Stimulated activated CD4-positive, alpha-beta T cell treated with anti-CD3 and anti-CD28 coated beads, Interleukin-15, amount 100 ng/mL, for 1 hour (primary cell): ENCODE measurements around the gene GSK3A.

Experiments
- DNase-seq, 2 donors: peaks; one replicate each; pipeline ENCODE4 v3.0.0-alpha.2; 2020; ENCODE audit warnings: low read depth in 1 of 2, low spot score in 1 of 2

Gene GSK3A

DNA sequence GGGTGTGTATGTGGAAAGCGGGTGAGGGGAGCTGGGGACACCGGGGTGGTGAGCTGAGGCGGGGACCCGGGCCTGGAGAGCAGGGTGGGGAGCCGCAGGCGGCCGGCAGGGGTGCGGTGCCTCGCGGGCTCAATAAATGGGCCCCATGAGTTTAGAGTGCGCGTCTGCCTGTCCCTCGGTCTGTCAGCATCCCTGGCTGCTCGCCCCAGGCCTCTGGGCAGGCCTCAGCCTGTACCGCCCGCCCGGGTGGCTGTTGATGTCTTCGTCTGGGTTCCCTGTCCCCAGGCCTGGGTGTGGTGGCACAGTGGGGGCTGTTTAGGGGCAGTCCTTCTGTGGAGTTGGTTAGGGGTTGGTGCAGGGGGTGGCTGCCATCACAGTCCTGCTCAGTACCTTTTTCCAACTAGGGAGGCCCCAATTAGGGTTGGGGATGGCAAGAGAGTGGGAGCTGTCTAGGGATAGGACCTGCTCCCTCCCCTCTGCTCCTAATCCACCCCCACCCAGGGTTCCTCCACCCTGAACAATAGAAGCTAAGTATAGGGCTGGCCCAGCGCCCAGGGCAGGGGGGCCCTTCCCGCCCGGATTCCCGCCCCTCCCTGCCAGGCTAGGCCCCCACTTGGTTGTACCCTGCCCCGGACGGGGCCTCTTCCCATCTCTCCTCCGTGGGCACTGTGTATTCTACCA, 38.9 kb upstream of the GSK3A start:
- no peak for DNase-seq

DNA sequence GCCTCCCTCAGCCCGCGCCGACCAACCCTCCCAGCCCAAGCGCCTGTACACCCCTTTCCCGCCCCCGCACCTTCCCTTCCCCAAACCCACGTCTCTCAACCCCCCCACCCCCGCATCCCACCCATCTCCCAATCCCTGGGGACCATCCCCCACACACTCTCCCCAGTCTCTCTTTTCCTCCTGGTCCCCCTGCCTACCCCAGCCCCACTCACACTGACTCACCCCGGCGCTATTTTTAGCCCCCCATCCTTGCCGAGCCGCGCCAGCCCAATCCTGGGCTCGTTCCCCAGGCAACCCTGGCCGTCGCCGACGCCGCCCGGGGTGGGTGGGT, 38.4 kb upstream of the GSK3A start:
- no peak for DNase-seq

DNA sequence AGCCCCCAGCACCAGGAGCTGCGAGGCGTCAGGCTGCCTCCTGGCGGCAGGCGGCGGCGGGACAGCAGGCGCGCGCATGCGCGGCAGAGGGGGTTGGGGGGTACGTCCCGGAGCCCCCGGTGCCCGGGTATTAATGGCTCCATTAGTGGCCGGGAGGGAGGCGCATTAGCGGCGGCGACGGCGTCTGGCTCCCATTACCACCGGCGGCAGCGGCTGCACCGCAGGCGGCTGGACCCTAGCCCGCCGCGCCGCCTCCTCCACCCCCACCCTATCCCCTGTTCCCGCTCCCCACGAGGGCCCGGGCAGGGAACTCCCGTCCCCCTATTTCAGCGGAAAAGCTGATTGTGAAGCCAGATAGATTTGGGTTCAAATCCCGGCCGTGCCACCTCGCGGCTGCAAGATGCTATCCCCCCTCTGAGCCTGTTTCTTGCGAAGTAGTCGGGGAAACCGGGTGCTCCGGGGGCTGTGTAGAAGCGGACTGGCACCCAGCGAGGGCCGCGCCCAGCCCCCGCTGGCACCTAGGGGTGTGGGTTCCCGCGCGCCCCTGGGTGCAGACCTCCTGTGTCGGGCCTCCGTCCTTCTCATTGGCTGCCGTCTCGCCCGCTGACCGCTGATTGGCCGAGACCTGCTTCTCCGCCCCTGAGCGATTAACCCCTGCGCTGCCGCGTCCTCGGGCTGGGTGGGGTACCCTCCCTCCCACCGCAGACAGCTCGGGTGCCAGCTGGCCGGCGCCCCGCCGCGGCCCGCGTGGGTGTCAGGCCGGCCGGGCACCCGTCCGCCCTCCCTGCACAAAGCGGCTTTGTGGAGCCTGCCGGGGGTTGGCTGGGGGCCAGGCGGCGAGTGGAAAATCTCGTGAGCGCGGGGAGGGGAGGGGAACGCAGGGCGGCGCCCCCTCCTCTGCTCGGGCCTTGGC, 37.8 kb upstream of the GSK3A start:
- DNase-seq: peak; percentile 72 to 74

DNA sequence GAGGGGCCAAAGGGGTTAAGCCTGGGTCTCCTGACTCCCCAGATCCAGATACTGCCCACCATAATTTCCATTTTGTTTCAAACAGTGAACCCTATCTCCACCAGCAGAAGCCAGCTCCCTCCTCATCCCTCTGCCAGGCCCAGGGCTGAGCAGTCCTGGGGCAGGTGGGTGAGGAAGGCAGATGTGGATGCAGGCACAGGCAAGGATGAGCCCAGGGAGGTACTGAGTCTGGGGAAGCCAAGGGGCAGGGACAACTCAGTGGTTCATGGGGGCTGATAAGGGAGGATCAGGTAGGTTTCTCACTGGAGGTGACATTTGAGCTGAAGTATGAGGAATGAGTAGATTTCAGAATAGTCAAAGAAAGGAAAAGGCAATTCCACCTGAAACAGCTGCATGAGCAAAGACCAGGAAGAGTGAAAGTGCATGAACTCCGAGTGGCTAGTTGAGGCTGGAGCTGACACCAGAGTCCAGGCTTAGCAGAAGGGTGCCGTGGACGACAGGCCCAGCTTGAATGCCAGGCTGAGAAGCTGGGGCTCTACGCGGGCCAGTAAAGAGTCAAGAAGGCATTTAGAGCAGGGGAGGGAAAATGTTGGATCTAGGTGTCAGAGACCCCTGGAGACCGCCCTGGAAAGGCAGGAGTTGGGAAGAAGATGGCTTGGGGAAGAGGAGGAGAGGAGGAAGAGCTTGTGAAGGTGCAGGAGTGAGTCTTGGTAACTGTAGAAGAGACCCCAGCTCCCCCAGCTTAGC, 36.9 kb upstream of the GSK3A start:
- DNase-seq: no peak

DNA sequence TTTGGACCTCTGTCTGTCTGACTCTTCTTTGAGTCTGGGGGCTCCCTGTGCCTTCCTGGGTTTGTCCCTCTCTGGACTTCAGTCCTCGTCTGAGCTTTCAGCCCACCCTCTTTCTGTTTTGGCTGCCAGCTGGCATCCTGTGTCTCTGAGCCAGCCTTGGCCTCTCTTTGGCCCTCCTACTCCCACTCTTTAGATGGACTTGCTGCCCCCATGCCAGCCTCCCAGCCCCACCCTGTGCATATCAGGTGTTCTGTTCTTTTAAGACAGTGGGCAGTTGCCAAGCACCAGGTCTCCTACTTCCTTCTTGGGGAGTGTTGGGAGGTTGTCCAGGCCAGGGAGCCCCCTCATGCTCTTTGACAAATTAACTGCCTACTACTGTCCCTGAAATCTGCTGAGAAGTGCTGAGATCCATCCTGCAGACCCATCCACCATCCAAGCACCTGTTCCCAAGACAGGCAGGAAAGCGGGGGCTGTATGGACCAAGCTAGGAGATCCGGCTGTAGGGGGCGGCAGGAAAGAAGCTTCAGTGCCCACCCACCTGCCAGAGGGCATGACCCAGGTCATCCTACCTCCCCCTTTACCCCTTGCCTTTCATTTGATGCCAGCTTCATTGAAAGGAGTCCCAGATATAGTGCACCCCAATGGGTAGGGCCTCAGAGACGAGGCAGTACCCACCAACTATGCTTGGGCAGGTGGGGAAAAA, 36.2 kb upstream of the GSK3A start:
- no peak for DNase-seq

DNA sequence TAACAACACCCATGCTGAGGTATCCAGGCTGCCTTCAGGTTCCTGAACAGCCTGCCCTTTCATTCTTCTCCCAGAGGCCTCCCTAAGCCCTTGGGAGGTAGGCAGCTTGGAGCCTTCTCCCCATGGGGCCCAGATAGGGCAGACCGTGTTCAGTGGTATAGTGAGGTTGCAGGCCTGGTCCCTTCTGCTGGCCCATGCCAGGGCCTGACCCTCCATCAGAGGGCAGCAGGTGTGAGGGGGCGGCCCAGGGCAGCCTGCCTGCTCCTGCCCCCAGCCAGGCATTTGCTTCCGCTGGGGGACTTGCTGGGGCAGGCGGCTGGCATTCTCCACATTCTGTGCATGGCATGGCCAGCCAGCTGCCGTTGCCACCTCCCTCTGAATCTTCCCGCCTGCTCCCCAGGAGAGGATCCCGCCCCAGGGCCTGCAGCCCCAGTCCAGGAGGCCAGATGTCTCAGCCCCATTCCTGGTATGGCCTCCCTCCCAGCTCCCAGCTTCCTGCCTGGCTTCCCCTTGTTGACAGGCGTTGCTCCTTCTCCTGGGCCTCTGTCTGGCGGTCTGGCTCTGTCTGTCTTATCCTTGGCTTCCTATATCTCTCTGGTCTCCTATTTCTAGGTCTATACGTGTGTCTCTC, 35.5 kb upstream of the GSK3A start:
- DNase-seq: no peak

DNA sequence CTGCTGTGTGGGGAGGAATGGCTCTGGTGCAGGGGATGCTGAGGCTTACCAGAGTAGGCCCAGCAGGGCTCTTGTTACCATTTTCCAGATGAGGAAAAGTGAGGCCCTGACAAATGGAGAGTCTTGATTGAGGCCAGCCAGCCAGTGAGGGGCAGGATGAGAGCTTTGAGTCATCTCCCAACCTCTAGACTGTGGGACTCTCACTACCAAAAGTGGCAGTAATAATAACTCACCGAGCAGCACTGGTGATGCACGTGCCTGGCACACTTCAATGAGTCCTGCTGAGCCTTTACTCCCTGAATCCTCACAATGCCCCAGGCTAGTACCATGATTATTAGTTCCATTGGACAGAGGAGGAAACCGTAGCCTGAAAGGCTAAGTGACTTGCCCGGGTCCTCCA, 34.4 kb upstream of the GSK3A start:
- no peak for DNase-seq

DNA sequence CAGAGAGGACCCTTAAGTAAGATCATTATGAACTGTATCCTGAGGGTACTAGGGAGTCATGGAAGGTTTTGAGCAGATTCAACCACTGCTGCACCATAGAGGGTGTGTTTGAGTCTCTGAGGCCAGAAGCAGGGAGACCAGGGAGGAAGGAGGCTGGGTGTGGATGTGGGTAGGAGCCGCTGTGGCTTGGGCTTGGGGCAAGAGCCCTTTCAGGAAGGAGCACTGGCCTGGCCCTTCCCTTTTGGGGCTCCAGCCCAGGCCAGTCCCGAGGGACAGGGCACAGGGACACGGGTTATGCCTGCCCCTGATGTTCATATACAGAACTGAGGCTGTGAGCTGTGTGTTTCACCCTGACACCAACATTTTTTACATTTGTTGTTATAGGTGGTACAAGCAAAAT, 33.9 kb upstream of the GSK3A start:
- no peak for DNase-seq

DNA sequence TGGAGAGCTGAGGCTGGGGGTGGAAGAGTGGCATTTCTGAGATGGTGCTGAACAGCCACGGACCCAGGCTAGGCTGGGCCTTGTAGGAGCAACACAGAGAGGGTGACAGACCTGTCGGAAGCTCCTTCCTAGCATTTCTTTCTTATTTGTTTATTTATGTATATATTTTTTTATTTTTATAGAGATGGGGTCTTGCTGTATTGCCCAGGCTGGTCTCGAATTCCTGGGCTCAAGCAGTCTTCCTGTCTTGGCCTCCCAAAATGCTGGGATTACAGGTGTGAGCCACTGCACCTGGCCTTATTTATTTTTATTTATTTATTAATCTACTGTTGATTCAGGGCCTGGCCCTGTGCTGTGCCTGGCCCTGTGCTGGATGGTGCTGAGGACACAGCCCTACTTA, 33.1 kb upstream of the GSK3A start:
- no peak for DNase-seq

DNA sequence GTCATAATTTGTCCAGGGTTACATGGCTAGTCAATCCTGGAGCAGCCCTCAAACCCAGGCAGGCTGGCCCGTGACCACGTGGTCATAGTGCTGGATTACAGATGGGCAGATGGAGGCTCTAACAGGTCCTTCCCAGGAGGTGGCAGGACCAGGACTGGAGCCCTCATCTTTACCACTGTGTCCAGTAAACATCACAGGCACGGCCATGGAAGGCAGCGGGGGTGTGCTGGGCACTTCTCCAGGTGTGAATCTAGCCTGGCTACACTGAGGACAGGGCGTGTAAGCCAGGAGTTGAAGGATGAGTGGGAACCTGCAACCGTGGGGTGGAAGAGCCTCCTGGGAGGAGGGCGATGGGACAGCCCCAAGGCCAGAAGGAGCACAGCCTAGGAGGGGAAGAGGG, 32.7 kb upstream of the GSK3A start:
- DNase-seq: no peak

DNA sequence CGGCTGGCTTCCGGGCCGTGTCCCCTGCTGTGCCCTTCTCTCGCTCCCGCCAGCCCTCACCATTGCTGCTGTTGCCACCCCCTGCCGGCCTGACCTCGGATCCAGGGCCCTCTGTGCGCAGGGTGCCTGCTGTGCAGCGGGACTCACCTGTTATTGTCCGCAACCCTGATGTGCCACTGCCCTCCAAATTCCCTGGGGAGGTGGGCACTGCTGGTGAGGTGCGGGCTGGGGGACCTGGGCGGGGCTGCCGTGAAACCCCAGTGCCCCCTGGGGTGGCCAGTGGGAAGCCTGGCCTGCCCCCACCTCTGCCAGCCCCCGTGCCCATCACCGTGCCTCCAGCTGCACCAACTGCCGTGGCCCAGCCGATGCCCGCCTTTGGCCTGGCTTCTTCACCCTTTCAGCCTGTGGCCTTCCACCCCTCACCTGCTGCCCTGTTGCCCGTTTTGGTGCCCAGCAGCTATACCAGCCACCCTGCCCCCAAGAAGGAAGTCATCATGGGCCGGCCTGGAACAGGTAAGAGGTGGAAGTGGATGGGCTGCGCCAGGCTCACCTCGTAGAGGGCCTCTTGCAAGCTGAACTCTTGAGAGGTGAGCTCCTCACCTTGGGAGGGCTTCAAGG, 31.8 kb upstream of the GSK3A start:
- no peak for DNase-seq

DNA sequence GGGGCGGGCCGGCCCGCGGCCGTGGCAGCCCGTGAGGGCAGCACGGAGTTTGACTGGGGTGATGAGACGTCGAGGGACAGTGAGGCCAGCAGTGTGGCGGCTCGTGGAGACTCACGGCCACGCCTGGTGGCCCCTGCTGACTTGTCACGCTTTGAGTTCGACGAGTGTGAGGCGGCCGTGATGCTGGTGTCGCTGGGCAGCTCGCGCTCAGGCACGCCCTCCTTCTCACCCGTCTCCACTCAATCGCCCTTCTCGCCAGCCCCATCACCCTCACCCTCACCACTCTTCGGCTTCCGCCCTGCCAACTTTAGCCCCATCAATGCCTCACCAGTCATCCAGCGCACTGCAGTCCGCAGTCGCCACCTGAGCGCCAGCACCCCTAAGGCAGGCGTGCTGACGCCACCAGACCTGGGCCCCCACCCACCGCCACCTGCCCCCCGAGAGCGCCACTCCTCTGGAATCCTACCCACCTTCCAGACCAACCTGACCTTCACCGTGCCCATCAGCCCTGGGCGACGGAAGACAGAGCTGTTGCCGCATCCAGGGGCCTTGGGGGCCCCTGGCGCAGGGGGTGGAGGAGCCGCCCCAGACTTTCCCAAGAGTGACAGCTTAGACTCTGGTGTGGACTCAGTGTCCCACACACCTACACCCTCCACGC, 31.1 kb upstream of the GSK3A start:
- DNase-seq: no peak

DNA sequence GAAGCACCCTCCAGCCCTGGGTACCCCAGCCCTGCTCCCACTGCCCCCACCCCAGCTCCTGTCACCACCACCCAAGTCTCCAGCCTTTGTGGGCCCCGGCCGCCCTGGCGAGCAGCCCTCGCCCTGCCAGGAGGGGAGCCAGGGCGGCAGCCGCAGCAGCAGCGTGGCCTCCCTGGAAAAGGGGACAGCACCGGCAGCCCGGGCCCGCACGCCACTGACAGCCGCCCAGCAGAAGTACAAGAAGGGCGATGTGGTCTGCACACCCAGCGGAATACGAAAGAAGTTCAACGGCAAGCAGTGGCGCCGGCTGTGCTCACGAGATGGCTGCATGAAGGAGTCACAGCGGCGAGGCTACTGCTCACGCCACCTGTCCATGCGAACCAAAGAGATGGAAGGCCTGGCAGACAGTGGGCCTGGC, 30.6 kb upstream of the GSK3A start:
- no peak for DNase-seq

DNA sequence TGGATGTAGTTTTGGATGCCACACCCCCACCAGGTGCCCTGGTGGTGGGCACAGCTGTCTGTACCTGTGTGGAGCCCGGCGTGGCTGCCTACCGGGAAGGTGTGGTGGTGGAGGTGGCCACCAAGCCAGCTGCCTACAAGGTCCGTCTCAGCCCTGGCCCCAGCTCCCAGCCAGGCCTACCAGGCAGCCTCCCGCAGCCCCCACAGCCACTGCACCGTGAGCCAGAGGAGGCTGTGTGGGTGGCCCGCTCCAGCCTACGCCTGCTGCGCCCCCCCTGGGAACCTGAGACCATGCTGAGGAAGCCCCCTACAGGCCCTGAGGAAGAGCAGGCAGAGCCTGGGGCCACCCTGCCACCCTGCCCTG, 30.1 kb upstream of the GSK3A start:
- DNase-seq: no peak

DNA sequence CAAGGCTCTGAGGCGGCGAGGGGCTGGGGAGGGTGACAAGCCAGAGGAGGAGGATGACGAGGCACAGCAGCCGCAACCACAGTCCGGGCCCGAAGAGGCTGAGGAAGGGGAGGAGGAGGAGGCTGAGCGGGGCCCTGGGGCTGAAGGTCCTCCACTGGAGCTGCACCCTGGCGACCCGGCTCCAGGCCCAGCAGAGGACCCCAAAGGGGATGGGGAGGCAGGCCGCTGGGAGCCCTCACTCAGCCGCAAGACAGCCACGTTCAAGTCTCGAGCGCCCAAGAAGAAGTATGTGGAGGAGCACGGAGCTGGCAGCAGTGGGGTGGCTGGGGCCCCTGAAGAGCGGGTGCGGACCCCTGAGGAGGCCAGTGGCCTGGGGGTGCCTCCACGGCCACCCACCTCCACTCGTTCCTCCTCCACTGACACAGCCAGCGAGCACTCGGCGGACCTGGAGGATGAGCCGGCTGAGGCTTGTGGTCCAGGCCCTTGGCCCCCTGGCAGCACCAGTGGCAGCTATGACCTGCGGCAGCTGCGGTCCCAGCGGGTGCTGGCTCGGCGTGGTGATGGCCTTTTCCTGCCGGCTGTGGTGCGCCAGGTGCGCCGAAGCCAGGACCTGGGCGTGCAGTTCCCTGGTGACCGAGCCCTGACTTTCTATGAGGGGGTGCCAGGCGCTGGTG, 29.6 kb upstream of the GSK3A start:
- DNase-seq: no peak

DNA sequence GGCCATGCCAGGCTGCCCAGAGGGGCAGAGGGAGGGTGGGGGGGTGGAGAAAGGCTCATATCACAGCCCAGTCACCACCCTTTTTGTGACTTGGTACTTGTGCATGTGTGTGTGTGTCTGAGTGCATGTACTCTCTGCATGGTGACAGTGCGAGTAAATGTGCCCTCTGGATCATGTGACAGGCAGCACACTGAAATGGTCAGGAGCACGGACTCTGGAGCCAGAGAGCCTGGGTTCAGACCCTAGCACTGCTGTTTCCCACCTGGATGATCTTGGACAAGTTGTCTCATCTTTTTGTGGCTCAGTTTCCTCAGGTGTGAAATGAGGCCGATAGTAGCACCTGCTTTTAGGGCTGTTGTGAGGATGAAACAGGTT, 28.6 kb upstream of the GSK3A start:
- no peak for DNase-seq

DNA sequence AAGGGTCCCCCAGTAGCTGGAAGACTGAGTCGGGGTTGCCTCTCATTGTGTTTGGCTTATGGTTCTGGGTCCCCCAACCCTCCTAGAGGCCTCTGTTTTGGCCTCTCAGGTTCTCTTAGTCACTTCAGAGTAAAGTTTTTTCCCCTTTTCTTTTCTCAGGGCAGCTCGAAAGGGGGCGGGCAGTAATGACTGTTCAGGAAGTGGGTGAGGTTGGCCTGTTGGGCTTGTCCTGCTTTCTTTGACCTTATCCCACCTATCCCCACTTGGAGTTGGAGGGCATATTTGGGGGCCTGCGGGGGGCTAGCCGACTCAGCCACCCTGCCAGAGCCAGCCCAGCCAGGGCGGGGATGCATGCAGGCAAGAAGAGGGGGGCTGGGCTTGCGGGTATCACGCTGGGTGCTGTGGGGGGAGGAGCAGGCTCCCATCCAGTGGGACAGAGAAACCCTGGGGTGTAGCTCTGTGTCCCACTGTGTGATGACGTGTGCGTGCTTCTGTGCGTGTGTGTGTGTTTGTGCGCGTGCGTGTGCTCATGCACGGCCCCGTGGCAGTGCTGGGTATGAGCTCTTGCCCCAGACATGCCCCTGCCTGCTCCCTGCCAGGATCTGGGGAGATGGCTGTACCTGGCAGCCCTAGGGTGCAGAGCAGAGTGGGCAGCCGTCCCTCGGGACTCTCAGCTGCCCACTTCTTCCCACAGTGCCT, 28.1 kb upstream of the GSK3A start:
- peak in 1 of 2 donors; percentile 49 for DNase-seq

DNA sequence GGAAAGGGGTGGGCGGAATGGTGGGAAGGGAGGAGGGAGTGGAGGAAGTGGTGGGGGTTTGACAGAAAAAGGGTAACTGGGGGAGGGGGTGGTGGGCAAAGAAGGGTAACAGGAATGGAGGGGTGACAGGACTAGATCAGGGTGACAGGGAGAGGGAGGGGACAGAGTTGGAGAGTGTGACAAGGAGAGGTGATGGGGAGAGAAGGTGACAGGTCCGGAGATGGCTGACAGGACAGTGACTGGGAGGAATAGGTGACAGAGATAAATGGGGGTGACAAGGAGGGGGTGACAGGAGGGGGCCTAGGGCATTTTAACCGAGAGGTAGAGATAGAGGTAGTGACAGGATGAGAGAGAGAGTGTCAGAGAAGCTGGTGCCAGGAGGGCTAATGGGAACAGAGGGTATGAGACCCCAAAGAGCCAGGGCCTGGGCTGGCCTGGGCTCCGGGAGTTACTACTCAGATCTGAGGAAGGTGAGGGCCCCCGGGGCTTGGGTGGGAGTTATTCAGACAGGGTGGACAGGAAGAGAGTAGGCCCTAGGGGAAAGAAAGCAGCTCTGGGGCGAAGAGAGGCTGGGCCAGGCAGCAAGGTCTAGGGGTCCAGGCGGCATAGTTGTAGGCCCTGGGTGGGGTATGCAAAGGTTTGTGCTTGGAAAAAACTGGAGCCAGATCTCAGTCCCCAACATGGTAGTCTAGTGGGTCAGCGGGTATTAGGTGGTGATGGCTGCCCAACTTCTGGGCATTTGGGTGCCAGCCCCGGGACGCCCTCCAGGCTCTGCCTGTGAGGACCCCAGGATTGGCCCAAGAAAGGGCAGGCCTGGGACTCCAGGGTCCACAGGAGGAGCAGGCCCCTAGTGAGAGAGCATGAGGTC, 27.3 kb upstream of the GSK3A start:
- no peak for DNase-seq
